CD4-positive, CD25-positive, alpha-beta regulatory T cell (primary cell): Measurements from ENCODE around the gene RPN2. TPM values are rescaled to one million over a fixed set of nuclear protein-coding genes. Genes with fewer than 3 reads are reported as not detected.

Experiments used
- ATAC-seq, 2 donors: fragments of 150-1000 bp; cut with Tn5 transposase; one replicate each; pipeline ENCODE4 v1.10.0; 2021; ENCODE audit warnings: low read depth in 2 of 2, moderate number of reproducible peaks in 2 of 2, moderate library complexity in 1 of 2
- DNase-seq, 3 donors: peaks; one replicate each; pipeline versions ENCODE4 v3.0.0 to v3.0.0-alpha.2; 2012 to 2022; ENCODE audit warnings: mixed read lengths in 1 of 3
- H3K27ac ChIP-seq: one replicate; pipeline ENCODE4 v1.7.0; 2013; ENCODE audit warnings: mild to moderate bottlenecking, low read length; ENCODE audit not compliant: insufficient read depth, poor library complexity, severe bottlenecking
- H3K27me3 ChIP-seq: one replicate; pipeline ENCODE4 v1.7.0; 2013; ENCODE audit warnings: low read length; ENCODE audit not compliant: control insufficient read depth, insufficient read depth
- H3K36me3 ChIP-seq: one replicate; pipeline ENCODE4 v1.7.0; 2013; ENCODE audit warnings: mild to moderate bottlenecking, low read length, moderate library complexity; ENCODE audit not compliant: control insufficient read depth, insufficient read depth
- H3K4me1 ChIP-seq: 2 replicates; pipeline ENCODE4 v1.7.0; 2013; ENCODE audit warnings: mild to moderate bottlenecking, low read length; ENCODE audit not compliant: insufficient read depth, control insufficient read depth, poor library complexity, severe bottlenecking
- H3K4me3 ChIP-seq: one replicate; pipeline ENCODE4 v1.7.0; 2013; ENCODE audit warnings: low read depth, mild to moderate bottlenecking, low read length, moderate library complexity
- H3K9me3 ChIP-seq, 2 experiments: 1 replicate in 1 of 2; 2 replicates in 1 of 2; pipeline ENCODE4 v1.7.0; 2013; ENCODE audit warnings: low read length in 2 of 2, mild to moderate bottlenecking in 1 of 2, moderate library complexity in 1 of 2; ENCODE audit not compliant: control insufficient read depth in 2 of 2
- H3K27ac Mint-ChIP-seq, 3 donors: one replicate each; pipeline ENCODE4 v1.8.0; 2020 to 2022; ENCODE audit warnings: mild to moderate bottlenecking in 3 of 3, mixed read lengths in 3 of 3, moderate library complexity in 2 of 3
- H3K27me3 Mint-ChIP-seq: one replicate; pipeline ENCODE4 v1.8.0; 2022; ENCODE audit warnings: mild to moderate bottlenecking, mixed read lengths
- H3K36me3 Mint-ChIP-seq: one replicate; pipeline ENCODE4 v1.8.0; 2020; ENCODE audit warnings: mixed read lengths
- H3K4me1 Mint-ChIP-seq, 4 donors: one replicate each; pipeline ENCODE4 v1.8.0; 2020 to 2022; ENCODE audit warnings: mixed read lengths in 4 of 4, mild to moderate bottlenecking in 1 of 4
- H3K4me3 Mint-ChIP-seq, 4 donors: one replicate each; pipeline ENCODE4 v1.8.0; 2020 to 2022; ENCODE audit warnings: mild to moderate bottlenecking in 4 of 4, mixed read lengths in 4 of 4, moderate library complexity in 3 of 4
- H3K9me3 Mint-ChIP-seq, 7 donors: one replicate each; pipeline ENCODE4 v1.8.0; 2020 to 2022; ENCODE audit warnings: mixed read lengths in 7 of 7, mild to moderate bottlenecking in 3 of 7, moderate library complexity in 2 of 7
- polyA plus RNA-seq, 4 donors: library from polyadenylated mRNA; unstranded; fragments of 300-500 nt; fragmentation: Illumina TruSeq; gene quantifications; one replicate each; pipeline ENCODE4 v1.2.3, GENCODE V29; 2021
- total RNA-seq: library from RNA; stranded (reverse); gene quantifications from one replicate; pipeline ENCODE4 v1.2.3, GENCODE V29; 2022

The RPN2 gene
- total and polyA plus RNA-seq, 5 donors from 2014 or later: 101 to 259 (median 238) TPM

DNA sequence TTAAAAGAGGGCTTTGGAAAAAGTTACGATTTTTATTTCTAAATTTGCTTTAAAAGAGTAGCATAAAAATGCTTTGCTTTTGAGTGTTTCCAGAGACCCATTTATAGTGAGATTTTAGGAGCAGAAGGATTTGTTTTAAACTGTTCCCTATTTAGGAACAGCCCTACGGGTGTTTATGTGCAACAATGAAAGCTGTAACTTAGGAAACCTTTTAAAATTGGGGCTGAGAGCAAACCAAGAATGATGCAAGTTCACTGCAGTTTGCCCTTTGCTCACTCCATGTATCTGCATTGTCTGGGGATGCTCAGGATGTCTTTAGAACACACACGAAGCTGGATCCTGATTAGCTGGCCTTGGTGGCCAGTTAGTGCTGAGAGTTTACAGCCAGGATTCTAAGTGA is 41.6 kb downstream of the RPN2 start:
- H3K4me1 Mint-ChIP-seq: peaks cover 0 to 4% (median 3%) of the 10 kb centered on the region in 4 donors
- Histone ChIP-seq H3K4me1 (no peaks in the 10 kb centered on the region), H3K27ac (no peak overlapping the region), H3K9me3 (no peaks in the 10 kb centered on the region), H3K36me3 (peaks cover 77% of the 10 kb centered on the region), H3K4me3 (no peak overlapping the region), H3K27me3 (no peaks in the 10 kb centered on the region)
- no peaks in the 10 kb centered on the region for H3K27me3 Mint-ChIP-seq
- ATAC-seq (no peak), DNase-seq (no peak)
- peaks cover 40% of the 10 kb centered on the region for H3K36me3 Mint-ChIP-seq
- H3K4me3 Mint-ChIP-seq: no peak overlapping the region
- no peaks in the 10 kb centered on the region for H3K9me3 Mint-ChIP-seq
- no peak overlapping the region for H3K27ac Mint-ChIP-seq

GRCh38 chr20:37222086-37222485 is 43.0 kb downstream of the RPN2 start:
- no peaks in the 10 kb centered on the region for H3K4me1 ChIP-seq
- Mint-ChIP-seq H3K27me3 (no peaks in the 10 kb centered on the region), H3K4me1 (peaks cover 0 to 4% (median 3%) of the 10 kb centered on the region in 4 donors), H3K36me3 (peaks cover 43% of the 10 kb centered on the region), H3K9me3 (no peaks in the 10 kb centered on the region), H3K27ac (no peak overlapping the region), H3K4me3 (no peak overlapping the region)
- no peaks in the 10 kb centered on the region for H3K27me3 ChIP-seq
- no peak overlapping the region for H3K27ac ChIP-seq
- peaks cover 83% of the 10 kb centered on the region for H3K36me3 ChIP-seq
- ATAC-seq (no peak), DNase-seq (no peak)
- H3K4me3 ChIP-seq: no peak overlapping the region
- H3K9me3 ChIP-seq: no peaks in the 10 kb centered on the region

- H3K4me1 ChIP-seq: no peaks in the 10 kb centered on the region
- H3K27me3 Mint-ChIP-seq: no peaks in the 10 kb centered on the region
- H3K4me3 Mint-ChIP-seq: no peak overlapping the region
- no peaks in the 10 kb centered on the region for H3K27me3 ChIP-seq
- no peaks in the 10 kb centered on the region for H3K9me3 ChIP-seq
- H3K4me3 ChIP-seq: no peak overlapping the region
- no peaks in the 10 kb centered on the region for H3K9me3 Mint-ChIP-seq
- peaks cover 49% of the 10 kb centered on the region for H3K36me3 Mint-ChIP-seq
- H3K27ac ChIP-seq: no peak overlapping the region
- DNase-seq: peak in 1 of 3 donors; percentile 5
- H3K4me1 Mint-ChIP-seq: peaks cover 0 to 4% (median 3%) of the 10 kb centered on the region in 4 donors
- ATAC-seq: no peak
- peaks cover 86% of the 10 kb centered on the region for H3K36me3 ChIP-seq
- H3K27ac Mint-ChIP-seq: peak overlapping the region in 1 of 3 donors; percentile 65
Measured at GRCh38 chr20:37223053-37223452, 43.9 kb downstream of the RPN2 start.

- ATAC-seq (no peak), DNase-seq (no peak)
- H3K36me3 ChIP-seq: peaks cover 88% of the 10 kb centered on the region
- no peaks in the 10 kb centered on the region for H3K9me3 Mint-ChIP-seq
- peaks cover 51% of the 10 kb centered on the region for H3K36me3 Mint-ChIP-seq
- no peaks in the 10 kb centered on the region for H3K27me3 Mint-ChIP-seq
- peak overlapping the region in 1 of 3 donors; percentile 38 for H3K27ac Mint-ChIP-seq
- peaks cover 0 to 4% (median under 1%) of the 10 kb centered on the region in 4 donors for H3K4me1 Mint-ChIP-seq
- no peaks in the 10 kb centered on the region for H3K9me3 ChIP-seq
- no peaks in the 10 kb centered on the region for H3K4me1 ChIP-seq
- no peak overlapping the region for H3K4me3 Mint-ChIP-seq
- no peak overlapping the region for H3K4me3 ChIP-seq
- no peak overlapping the region for H3K27ac ChIP-seq
- H3K27me3 ChIP-seq: no peaks in the 10 kb centered on the region
Measured at GRCh38 chr20:37225146-37225545, 46.0 kb downstream of the RPN2 start.

DNA sequence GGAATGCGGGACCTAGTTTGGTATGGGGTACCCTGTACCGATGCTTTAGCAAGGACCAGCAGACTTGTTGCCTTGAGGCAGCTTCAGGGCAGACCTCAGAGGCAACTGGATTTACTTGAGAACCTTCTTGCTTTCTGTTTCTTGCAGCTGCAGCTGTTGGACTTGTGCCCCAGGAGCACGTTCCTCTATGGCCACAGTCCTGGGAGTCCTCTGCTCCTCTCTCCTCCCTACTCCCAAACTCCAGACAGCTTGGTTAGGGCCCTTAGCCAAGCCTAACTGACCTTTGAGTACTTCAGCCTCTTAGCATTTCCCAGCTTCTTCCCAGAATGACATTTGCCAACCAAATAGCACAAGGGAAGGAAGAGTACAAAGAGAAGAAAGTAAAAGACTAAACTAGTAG is 47.8 kb downstream of the RPN2 start:
- Histone ChIP-seq H3K27ac (no peak overlapping the region), H3K9me3 (no peaks in the 10 kb centered on the region), H3K4me1 (no peaks in the 10 kb centered on the region), H3K4me3 (no peak overlapping the region), H3K36me3 (peaks cover 95% of the 10 kb centered on the region), H3K27me3 (no peaks in the 10 kb centered on the region)
- H3K4me1 Mint-ChIP-seq: no peaks in the 10 kb centered on the region
- H3K9me3 Mint-ChIP-seq: no peaks in the 10 kb centered on the region
- H3K27ac Mint-ChIP-seq: peak overlapping the region in 1 of 3 donors; percentile 60
- no peaks in the 10 kb centered on the region for H3K27me3 Mint-ChIP-seq
- H3K36me3 Mint-ChIP-seq: peaks cover 57% of the 10 kb centered on the region
- H3K4me3 Mint-ChIP-seq: no peak overlapping the region
- ATAC-seq (no peak), DNase-seq (no peak)

DNA sequence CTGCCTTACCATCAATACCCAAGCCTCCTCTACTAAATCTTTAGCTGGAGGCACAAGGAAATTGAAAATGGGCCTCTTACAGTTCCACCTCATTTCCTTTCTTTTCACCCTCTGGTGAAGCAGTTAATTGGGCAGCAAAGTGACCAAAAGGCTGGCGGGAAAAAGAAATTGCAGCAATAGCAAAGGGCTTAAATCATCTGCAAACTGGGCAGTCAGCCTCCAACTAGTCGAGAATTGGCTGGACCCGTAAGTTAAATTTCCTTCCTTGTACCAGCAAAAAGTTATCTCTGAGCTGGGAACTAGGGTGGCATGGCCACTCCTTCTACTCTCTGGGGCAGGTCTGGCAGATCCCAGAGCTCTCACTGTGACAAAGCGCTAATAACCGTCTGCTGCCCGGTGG is 49.0 kb downstream of the RPN2 start:
- Histone ChIP-seq H3K9me3 (no peaks in the 10 kb centered on the region), H3K36me3 (peaks cover 99% of the 10 kb centered on the region), H3K27ac (no peak overlapping the region), H3K27me3 (no peaks in the 10 kb centered on the region), H3K4me1 (no peaks in the 10 kb centered on the region), H3K4me3 (no peak overlapping the region)
- Mint-ChIP-seq H3K27ac (no peak overlapping the region), H3K4me3 (no peak overlapping the region), H3K27me3 (no peaks in the 10 kb centered on the region), H3K9me3 (no peaks in the 10 kb centered on the region), H3K4me1 (no peaks in the 10 kb centered on the region), H3K36me3 (peaks cover 60% of the 10 kb centered on the region)
- ATAC-seq (no peak), DNase-seq (no peak)

DNA sequence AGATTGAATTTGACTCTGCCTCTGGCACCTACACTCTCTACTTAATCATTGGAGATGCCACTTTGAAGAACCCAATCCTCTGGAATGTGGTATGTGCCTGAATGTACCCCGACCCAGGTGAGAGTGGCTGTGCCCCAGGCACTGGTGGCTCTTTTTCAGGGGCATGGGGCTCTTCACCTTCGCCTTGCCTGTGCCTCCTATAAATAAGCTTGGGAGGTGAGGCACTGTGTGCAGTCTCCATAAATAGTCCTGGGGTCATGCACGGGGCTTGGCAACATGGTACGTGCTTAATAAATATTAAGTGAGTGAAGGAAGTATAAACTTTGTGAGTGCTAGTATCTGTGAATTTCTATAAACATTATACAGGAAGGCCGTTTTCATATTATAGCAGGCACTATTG is 49.5 kb downstream of the RPN2 start:
- Histone ChIP-seq H3K36me3 (peaks cover 98% of the 10 kb centered on the region), H3K9me3 (no peaks in the 10 kb centered on the region), H3K27ac (no peak overlapping the region), H3K4me3 (no peak overlapping the region), H3K27me3 (no peaks in the 10 kb centered on the region), H3K4me1 (no peaks in the 10 kb centered on the region)
- H3K27me3 Mint-ChIP-seq: no peaks in the 10 kb centered on the region
- ATAC-seq (no peak), DNase-seq (no peak)
- H3K36me3 Mint-ChIP-seq: peaks cover 60% of the 10 kb centered on the region
- no peak overlapping the region for H3K27ac Mint-ChIP-seq
- H3K4me1 Mint-ChIP-seq: no peaks in the 10 kb centered on the region
- no peak overlapping the region for H3K4me3 Mint-ChIP-seq
- H3K9me3 Mint-ChIP-seq: no peaks in the 10 kb centered on the region

DNA sequence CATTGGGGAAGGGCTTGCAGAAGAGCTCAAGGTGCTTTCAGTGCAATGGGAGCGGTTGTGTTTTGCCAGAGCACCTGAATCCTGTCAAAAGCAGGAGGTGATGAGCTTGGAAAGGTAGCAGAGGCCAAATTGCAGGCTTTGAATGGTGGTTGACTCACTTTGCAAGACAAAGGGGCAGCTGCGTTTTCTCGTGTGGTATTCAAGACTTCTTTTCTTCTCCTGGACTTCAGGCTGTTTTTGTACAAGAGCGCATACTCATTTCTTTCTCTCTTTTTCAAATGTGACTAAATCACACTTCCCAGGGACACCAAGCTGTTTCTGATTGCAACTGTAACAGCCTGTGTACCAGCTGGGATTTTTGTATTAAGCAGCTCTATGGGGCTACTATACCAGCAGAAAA is 50.2 kb downstream of the RPN2 start:
- Histone ChIP-seq H3K4me3 (no peak overlapping the region), H3K27ac (no peak overlapping the region), H3K27me3 (no peaks in the 10 kb centered on the region), H3K9me3 (no peaks in the 10 kb centered on the region), H3K36me3 (peaks cover 98% of the 10 kb centered on the region), H3K4me1 (no peaks in the 10 kb centered on the region)
- H3K27ac Mint-ChIP-seq: peak overlapping the region in 1 of 3 donors; percentile 27
- ATAC-seq (no peak), DNase-seq (no peak)
- no peaks in the 10 kb centered on the region for H3K27me3 Mint-ChIP-seq
- no peaks in the 10 kb centered on the region for H3K4me1 Mint-ChIP-seq
- H3K9me3 Mint-ChIP-seq: no peaks in the 10 kb centered on the region
- no peak overlapping the region for H3K4me3 Mint-ChIP-seq
- peaks cover 55% of the 10 kb centered on the region for H3K36me3 Mint-ChIP-seq
